CD4-positive, alpha-beta T cell (primary cell): ENCODE results near the gene EHHADH. TPM values are rescaled to one million over a fixed set of nuclear protein-coding genes. Genes with fewer than 3 reads are reported as not detected.

Experiments
- ATAC-seq: fragments of 200-7000 bp; cut with Tn5 transposase; one replicate; pipeline ENCODE4 v1.10.0; 2022; ENCODE audit warnings: mild to moderate bottlenecking; ENCODE audit not compliant: poor library complexity
- CTCF ChIA-PET: fragments of 350-600 bp; sonication (Branson Sonifier 250); formaldehyde crosslinking; loops from one replicate; lab custom pipeline; 2021; ENCODE audit warnings: antibody characterized with exemption, inconsistent platforms; lab: Charles Lee
- POLR2A ChIA-PET: fragments of 350-600 bp; sonication (Branson Sonifier 250); formaldehyde crosslinking; loops from one replicate; lab custom pipeline; 2021; ENCODE audit warnings: antibody characterized with exemption, inconsistent platforms; lab: Charles Lee
- DNase-seq, 14 experiments: peaks; one replicate each; pipeline ENCODE4 v3.0.0-alpha.2; 2013 to 2020; ENCODE audit warnings: mixed read lengths in 2 of 14
- H3K27ac ChIP-seq, 2 donors: one replicate each; pipeline versions ENCODE4 v1.5.1 to v1.7.0; 2013; ENCODE audit warnings: low read length in 2 of 2, low read depth in 1 of 2, mild to moderate bottlenecking in 1 of 2
- H3K27me3 ChIP-seq, 2 experiments: 1 replicate in 1 of 2; 2 replicates in 1 of 2; pipeline versions ENCODE4 v1.6.1 to v1.7.0; 2013; ENCODE audit warnings: low read length in 2 of 2, control low read depth in 1 of 2, mild to moderate bottlenecking in 1 of 2, moderate library complexity in 1 of 2; ENCODE audit not compliant: insufficient read depth in 2 of 2, control insufficient read depth in 1 of 2
- H3K36me3 ChIP-seq: one replicate; pipeline ENCODE4 v1.6.1; 2013; ENCODE audit warnings: low read length, control low read depth; ENCODE audit not compliant: insufficient read depth
- H3K4me1 ChIP-seq: one replicate; pipeline ENCODE4 v1.6.1; 2013; ENCODE audit warnings: low read length, control low read depth; ENCODE audit not compliant: insufficient read depth
- H3K4me3 ChIP-seq: one replicate; pipeline ENCODE4 v1.5.1; 2013; ENCODE audit warnings: mild to moderate bottlenecking, low read length, moderate library complexity
- H3K9me3 ChIP-seq, 2 experiments: 1 replicate in 1 of 2; 2 replicates in 1 of 2; pipeline versions ENCODE4 v1.6.1 to v1.7.0; 2013; ENCODE audit warnings: low read length in 2 of 2, mild to moderate bottlenecking in 2 of 2, control low read depth in 1 of 2, moderate library complexity in 1 of 2; ENCODE audit not compliant: control insufficient read depth in 1 of 2, insufficient read depth in 1 of 2
- H3K27ac Mint-ChIP-seq: one replicate; pipeline ENCODE4 v1.8.0; 2020; ENCODE audit warnings: mixed read lengths
- H3K27me3 Mint-ChIP-seq: one replicate; pipeline ENCODE4 v1.8.0; 2021; ENCODE audit warnings: mixed read lengths
- H3K36me3 Mint-ChIP-seq: one replicate; pipeline ENCODE4 v1.8.0; 2021; ENCODE audit warnings: low read depth, mixed read lengths
- H3K4me1 Mint-ChIP-seq: one replicate; pipeline ENCODE4 v1.8.0; 2021; ENCODE audit warnings: low read depth, mixed read lengths
- H3K4me3 Mint-ChIP-seq: one replicate; pipeline ENCODE4 v1.8.0; 2020; ENCODE audit warnings: mild to moderate bottlenecking, mixed read lengths
- H3K9me3 Mint-ChIP-seq: one replicate; pipeline ENCODE4 v1.8.0; 2020; ENCODE audit warnings: mixed read lengths
- CTCF ChIP-seq: fragments of 200-600 bp; IDR thresholded peaks from one replicate; pipeline ENCODE4 v1.8.0; 2022; ENCODE audit warnings: antibody characterized with exemption, mild to moderate bottlenecking
- intact Hi-C, 2 experiments: fragments of 100-400 bp; cut with DNase I in 1 of 2; cut with micrococcal nuclease in 1 of 2; formaldehyde crosslinking; loops; one replicate each; pipeline versions ENCODE4 v1.15.1 to v1.9.0; 2023 to 2025; cut with DNase I, micrococcal nuclease
- total RNA-seq, 174 experiments: library from RNA in 2 of 174; stranded (reverse) in 2 of 174; gene quantifications; one replicate each; pipeline ENCODE4 v1.2.3 and lab custom pipeline; 2021 to 2026

The EHHADH gene
- total RNA-seq, 2 experiments from 2014 or later, result 0.11 to 0.52 TPM

DNA sequence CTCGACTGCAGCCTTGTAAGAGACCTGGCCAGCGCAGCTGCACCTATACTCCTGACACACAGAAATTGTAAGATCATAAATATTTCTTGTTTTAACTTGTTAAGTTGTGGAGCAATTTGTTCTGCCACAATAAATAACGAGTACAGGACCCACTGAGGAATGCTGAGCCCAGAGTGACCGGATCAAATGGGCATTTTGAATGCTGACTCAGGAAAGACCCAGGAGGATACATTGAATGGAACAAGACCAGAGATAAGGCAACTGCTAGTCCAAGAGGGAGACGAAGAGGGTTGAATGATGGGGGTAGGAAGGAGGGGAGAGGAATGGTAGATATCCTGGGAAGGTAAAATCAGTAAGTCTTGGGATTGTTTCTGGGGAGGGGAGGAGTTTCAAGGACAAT lies 92.1 kb downstream of the EHHADH start:
- H3K36me3 ChIP-seq, result no peaks in the 10 kb centered on the region
- ChIA-PET CTCF (no interaction called here), POLR2A (no interaction called here)
- ATAC-seq, result no peak
- intact Hi-C loops, result no loop called here
- no peak overlapping the region for H3K27ac ChIP-seq
- H3K27me3 ChIP-seq, result peaks cover 0 to 2% of the 10 kb centered on the region in 2 experiments
- no peaks in the 10 kb centered on the region for H3K9me3 ChIP-seq
- TF ChIP-seq CTCF, result no peak
- H3K36me3 Mint-ChIP-seq, result no peaks in the 10 kb centered on the region
- H3K4me1 ChIP-seq, result no peaks in the 10 kb centered on the region
- DNase-seq, result no peak
- no peaks in the 10 kb centered on the region for H3K9me3 Mint-ChIP-seq
- H3K4me3 ChIP-seq, result no peak overlapping the region
- H3K27me3 Mint-ChIP-seq, result peaks cover 47% of the 10 kb centered on the region
- H3K4me3 Mint-ChIP-seq, result no peak overlapping the region
- no peak overlapping the region for H3K27ac Mint-ChIP-seq
- H3K4me1 Mint-ChIP-seq, result no peaks in the 10 kb centered on the region

- no peaks in the 10 kb centered on the region for H3K9me3 ChIP-seq
- CTCF ChIA-PET, result no interaction called here
- ATAC-seq (no peak), DNase-seq (no peak)
- Mint-ChIP-seq H3K36me3 (no peaks in the 10 kb centered on the region), H3K9me3 (no peaks in the 10 kb centered on the region), H3K4me1 (no peaks in the 10 kb centered on the region), H3K27ac (no peak overlapping the region), H3K27me3 (peaks cover 34% of the 10 kb centered on the region), H3K4me3 (no peak overlapping the region)
- no peak overlapping the region for H3K27ac ChIP-seq
- no peaks in the 10 kb centered on the region for H3K36me3 ChIP-seq
- intact Hi-C loops, result no loop called here
- POLR2A ChIA-PET, result no interaction called here
- H3K27me3 ChIP-seq, result peaks cover 15 to 16% of the 10 kb centered on the region in 2 experiments
- TF ChIP-seq CTCF, result no peak
- peaks cover 6% of the 10 kb centered on the region for H3K4me1 ChIP-seq
- no peak overlapping the region for H3K4me3 ChIP-seq
Observed at GRCh38 chr3:185157347-185157746, 96.5 kb downstream of the EHHADH start.

GRCh38 chr3:185155678-185156077 lies 98.2 kb downstream of the EHHADH start:
- Histone ChIP-seq H3K4me3 (no peak overlapping the region), H3K36me3 (no peaks in the 10 kb centered on the region), H3K27ac (no peak overlapping the region), H3K9me3 (no peaks in the 10 kb centered on the region), H3K4me1 (peaks cover 9% of the 10 kb centered on the region), H3K27me3 (peaks cover 21 to 30% of the 10 kb centered on the region in 2 experiments)
- Mint-ChIP-seq H3K36me3 (no peaks in the 10 kb centered on the region), H3K27ac (no peak overlapping the region), H3K27me3 (peaks cover 38% of the 10 kb centered on the region), H3K4me1 (no peaks in the 10 kb centered on the region), H3K4me3 (no peak overlapping the region), H3K9me3 (no peaks in the 10 kb centered on the region)
- TF ChIP-seq CTCF, result no peak
- intact Hi-C loops, result no loop called here
- CTCF ChIA-PET, result no interaction called here
- POLR2A ChIA-PET, result no interaction called here
- DNase-seq, result no peak
- ATAC-seq, result no peak
